ENCODE results near the gene CBLN3. TPM values are rescaled to one million over a fixed set of nuclear protein-coding genes. Genes with fewer than 3 reads are reported as not detected.

CBLN3 gene
- total RNA-seq, 1 experiment from 2014 or later = 0.94 TPM

DNA sequence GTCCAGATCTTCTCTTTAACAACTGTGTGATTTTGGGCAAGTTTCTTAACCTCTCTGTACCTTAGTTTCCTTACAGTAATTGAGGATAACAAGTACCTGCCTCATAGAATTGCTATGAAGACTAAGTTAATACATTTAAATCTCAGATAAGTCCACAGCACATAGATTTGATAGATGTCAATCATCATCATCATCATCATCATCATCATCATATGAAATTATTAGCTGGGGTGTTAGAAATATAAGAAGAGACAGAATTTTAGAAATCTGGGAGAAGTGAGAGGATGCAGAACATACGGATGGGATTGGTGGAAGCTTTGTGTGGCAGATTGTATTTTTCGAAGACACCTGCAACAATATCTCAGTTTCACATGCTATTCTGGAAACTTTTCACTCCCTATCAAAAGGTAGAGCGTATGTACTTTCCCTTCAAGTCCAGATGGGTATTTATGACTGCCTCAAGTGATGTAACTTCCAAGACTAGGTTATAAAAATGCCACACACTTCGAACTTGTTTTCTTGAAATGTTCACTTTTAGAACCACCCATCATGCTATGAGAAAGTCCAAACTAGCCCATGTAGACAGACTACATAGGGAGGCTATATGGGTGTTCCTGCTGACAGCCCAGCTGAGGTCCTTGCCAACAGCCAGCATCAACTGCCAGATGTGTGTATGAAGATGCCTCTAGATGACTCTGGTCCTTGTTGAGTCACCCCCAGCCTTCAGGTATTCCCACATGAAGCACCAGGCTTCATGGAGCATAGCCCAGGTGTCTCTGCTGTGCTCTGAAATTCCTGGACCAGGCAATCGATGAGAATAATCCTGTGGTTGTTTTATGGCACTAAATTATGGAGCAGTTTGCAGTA is 33.8 kb upstream of the CBLN3 start:
- Mint-ChIP-seq H3K4me3 (no peak overlapping the region), H3K4me1 (peaks cover 3% of the 10 kb centered on the region), H3K36me3 (no peaks in the 10 kb centered on the region), H3K27me3 (ENCODE audit: low read depth) (peaks cover 3% of the 10 kb centered on the region; the same call in 1 of the 2 replicates), H3K9me3 (0 out of 2 replicates have a peak, but pooled peaks cover 3% of the 10 kb centered on the region), H3K27ac (no peak overlapping the region)
- ATAC-seq (no peak), DNase-seq (ENCODE audit: low spot score) (no peak)
- CTCF ChIA-PET = no interaction called here
- TF ChIP-seq FOXK1 (CRISPR knock-in tag; IDR thresholded peaks at IDR 0.05) (no peak), ZNF121 (CRISPR knock-in tag; IDR thresholded peaks at IDR 0.05) (no peak), NFE2L1 (CRISPR knock-in tag; IDR thresholded peaks at IDR 0.05) (no peak), TEAD4 (CRISPR knock-in tag; IDR thresholded peaks at IDR 0.05) (no peak), NR2C2 (CRISPR knock-in tag; IDR thresholded peaks at IDR 0.05) (no peak), MLX (CRISPR knock-in tag; IDR thresholded peaks at IDR 0.05) (no peak), ZSCAN18 (CRISPR knock-in tag; IDR thresholded peaks at IDR 0.05) (no peak), E2F4 (CRISPR knock-in tag; IDR thresholded peaks at IDR 0.05; ENCODE audit: borderline replicate concordance, low read depth) (no peak), SOX15 (CRISPR knock-in tag; IDR thresholded peaks at IDR 0.05) (no peak), MAX (CRISPR knock-in tag; IDR thresholded peaks at IDR 0.05) (no peak), CREM (CRISPR knock-in tag; IDR thresholded peaks at IDR 0.05) (no peak), NFYB (CRISPR knock-in tag; conservative IDR thresholded peaks at IDR 0.05; ENCODE audit: low read depth) (no peak), MXD4 (CRISPR knock-in tag; IDR thresholded peaks at IDR 0.05; ENCODE audit: borderline replicate concordance) (no peak)
- TF ChIP-seq, protein P1, sequence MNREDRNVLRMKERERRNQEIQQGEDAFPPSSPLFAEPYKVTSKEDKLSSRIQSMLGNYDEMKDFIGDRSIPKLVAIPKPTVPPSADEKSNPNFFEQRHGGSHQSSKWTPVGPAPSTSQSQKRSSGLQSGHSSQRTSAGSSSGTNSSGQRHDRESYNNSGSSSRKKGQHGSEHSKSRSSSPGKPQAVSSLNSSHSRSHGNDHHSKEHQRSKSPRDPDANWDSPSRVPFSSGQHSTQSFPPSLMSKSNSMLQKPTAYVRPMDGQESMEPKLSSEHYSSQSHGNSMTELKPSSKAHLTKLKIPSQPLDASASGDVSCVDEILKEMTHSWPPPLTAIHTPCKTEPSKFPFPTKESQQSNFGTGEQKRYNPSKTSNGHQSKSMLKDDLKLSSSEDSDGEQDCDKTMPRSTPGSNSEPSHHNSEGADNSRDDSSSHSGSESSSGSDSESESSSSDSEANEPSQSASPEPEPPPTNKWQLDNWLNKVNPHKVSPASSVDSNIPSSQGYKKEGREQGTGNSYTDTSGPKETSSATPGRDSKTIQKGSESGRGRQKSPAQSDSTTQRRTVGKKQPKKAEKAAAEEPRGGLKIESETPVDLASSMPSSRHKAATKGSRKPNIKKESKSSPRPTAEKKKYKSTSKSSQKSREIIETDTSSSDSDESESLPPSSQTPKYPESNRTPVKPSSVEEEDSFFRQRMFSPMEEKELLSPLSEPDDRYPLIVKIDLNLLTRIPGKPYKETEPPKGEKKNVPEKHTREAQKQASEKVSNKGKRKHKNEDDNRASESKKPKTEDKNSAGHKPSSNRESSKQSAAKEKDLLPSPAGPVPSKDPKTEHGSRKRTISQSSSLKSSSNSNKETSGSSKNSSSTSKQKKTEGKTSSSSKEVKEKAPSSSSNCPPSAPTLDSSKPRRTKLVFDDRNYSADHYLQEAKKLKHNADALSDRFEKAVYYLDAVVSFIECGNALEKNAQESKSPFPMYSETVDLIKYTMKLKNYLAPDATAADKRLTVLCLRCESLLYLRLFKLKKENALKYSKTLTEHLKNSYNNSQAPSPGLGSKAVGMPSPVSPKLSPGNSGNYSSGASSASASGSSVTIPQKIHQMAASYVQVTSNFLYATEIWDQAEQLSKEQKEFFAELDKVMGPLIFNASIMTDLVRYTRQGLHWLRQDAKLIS (CRISPR knock-in tag; IDR thresholded peaks at IDR 0.05; ENCODE audit: borderline replicate concordance) = no peak
- TF ChIP-seq, protein P2, sequence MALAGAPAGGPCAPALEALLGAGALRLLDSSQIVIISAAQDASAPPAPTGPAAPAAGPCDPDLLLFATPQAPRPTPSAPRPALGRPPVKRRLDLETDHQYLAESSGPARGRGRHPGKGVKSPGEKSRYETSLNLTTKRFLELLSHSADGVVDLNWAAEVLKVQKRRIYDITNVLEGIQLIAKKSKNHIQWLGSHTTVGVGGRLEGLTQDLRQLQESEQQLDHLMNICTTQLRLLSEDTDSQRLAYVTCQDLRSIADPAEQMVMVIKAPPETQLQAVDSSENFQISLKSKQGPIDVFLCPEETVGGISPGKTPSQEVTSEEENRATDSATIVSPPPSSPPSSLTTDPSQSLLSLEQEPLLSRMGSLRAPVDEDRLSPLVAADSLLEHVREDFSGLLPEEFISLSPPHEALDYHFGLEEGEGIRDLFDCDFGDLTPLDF (CRISPR knock-in tag; IDR thresholded peaks at IDR 0.05) = no peak
- TF ChIP-seq, protein P3, sequence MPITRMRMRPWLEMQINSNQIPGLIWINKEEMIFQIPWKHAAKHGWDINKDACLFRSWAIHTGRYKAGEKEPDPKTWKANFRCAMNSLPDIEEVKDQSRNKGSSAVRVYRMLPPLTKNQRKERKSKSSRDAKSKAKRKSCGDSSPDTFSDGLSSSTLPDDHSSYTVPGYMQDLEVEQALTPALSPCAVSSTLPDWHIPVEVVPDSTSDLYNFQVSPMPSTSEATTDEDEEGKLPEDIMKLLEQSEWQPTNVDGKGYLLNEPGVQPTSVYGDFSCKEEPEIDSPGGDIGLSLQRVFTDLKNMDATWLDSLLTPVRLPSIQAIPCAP (CRISPR knock-in tag; IDR thresholded peaks at IDR 0.05) = no peak
- TF ChIP-seq, protein P4, sequence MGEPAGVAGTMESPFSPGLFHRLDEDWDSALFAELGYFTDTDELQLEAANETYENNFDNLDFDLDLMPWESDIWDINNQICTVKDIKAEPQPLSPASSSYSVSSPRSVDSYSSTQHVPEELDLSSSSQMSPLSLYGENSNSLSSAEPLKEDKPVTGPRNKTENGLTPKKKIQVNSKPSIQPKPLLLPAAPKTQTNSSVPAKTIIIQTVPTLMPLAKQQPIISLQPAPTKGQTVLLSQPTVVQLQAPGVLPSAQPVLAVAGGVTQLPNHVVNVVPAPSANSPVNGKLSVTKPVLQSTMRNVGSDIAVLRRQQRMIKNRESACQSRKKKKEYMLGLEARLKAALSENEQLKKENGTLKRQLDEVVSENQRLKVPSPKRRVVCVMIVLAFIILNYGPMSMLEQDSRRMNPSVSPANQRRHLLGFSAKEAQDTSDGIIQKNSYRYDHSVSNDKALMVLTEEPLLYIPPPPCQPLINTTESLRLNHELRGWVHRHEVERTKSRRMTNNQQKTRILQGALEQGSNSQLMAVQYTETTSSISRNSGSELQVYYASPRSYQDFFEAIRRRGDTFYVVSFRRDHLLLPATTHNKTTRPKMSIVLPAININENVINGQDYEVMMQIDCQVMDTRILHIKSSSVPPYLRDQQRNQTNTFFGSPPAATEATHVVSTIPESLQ (CRISPR knock-in tag; IDR thresholded peaks at IDR 0.05) = no peak
- TF ChIP-seq, protein P5, sequence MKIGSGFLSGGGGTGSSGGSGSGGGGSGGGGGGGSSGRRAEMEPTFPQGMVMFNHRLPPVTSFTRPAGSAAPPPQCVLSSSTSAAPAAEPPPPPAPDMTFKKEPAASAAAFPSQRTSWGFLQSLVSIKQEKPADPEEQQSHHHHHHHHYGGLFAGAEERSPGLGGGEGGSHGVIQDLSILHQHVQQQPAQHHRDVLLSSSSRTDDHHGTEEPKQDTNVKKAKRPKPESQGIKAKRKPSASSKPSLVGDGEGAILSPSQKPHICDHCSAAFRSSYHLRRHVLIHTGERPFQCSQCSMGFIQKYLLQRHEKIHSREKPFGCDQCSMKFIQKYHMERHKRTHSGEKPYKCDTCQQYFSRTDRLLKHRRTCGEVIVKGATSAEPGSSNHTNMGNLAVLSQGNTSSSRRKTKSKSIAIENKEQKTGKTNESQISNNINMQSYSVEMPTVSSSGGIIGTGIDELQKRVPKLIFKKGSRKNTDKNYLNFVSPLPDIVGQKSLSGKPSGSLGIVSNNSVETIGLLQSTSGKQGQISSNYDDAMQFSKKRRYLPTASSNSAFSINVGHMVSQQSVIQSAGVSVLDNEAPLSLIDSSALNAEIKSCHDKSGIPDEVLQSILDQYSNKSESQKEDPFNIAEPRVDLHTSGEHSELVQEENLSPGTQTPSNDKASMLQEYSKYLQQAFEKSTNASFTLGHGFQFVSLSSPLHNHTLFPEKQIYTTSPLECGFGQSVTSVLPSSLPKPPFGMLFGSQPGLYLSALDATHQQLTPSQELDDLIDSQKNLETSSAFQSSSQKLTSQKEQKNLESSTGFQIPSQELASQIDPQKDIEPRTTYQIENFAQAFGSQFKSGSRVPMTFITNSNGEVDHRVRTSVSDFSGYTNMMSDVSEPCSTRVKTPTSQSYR (CRISPR knock-in tag; IDR thresholded peaks at IDR 0.05) = no peak
- TF ChIP-seq, protein P6, sequence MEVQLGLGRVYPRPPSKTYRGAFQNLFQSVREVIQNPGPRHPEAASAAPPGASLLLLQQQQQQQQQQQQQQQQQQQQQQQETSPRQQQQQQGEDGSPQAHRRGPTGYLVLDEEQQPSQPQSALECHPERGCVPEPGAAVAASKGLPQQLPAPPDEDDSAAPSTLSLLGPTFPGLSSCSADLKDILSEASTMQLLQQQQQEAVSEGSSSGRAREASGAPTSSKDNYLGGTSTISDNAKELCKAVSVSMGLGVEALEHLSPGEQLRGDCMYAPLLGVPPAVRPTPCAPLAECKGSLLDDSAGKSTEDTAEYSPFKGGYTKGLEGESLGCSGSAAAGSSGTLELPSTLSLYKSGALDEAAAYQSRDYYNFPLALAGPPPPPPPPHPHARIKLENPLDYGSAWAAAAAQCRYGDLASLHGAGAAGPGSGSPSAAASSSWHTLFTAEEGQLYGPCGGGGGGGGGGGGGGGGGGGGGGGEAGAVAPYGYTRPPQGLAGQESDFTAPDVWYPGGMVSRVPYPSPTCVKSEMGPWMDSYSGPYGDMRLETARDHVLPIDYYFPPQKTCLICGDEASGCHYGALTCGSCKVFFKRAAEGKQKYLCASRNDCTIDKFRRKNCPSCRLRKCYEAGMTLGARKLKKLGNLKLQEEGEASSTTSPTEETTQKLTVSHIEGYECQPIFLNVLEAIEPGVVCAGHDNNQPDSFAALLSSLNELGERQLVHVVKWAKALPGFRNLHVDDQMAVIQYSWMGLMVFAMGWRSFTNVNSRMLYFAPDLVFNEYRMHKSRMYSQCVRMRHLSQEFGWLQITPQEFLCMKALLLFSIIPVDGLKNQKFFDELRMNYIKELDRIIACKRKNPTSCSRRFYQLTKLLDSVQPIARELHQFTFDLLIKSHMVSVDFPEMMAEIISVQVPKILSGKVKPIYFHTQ (CRISPR knock-in tag; IDR thresholded peaks at IDR 0.05) = no peak
- POLR2A ChIA-PET = no interaction called here
